Measurements from ENCODE around the gene PHF13. TPM values are rescaled to one million over a fixed set of nuclear protein-coding genes. Genes with fewer than 3 reads are reported as not detected.

Gene PHF13
- total RNA-seq, 2 donors from 2014 or later, result 13.8 to 79.2 TPM

- Histone ChIP-seq H3K36me3 (peaks cover 7 to 8% of the 10 kb centered on the region in 2 donors), H3K4me1 (replicated peaks) (peaks cover 6% of the 10 kb centered on the region), H3K27ac (peak overlapping the region; percentile 89 to 92), H3K27me3 (replicated peaks; ENCODE audit: insufficient read depth) (no peaks in the 10 kb centered on the region), H3K9me3 (no peaks in the 10 kb centered on the region), H3K4me3 (no peak overlapping the region)
- DNase-seq (ENCODE audit: low spot score), result no peak
- 82% methylated on average over 39 of the region's 41 CpGs for WGBS
- intact Hi-C loops (cut with DNase I), result no loop called here
- no peak for TF ChIP-seq POLR2A (IDR thresholded peaks at IDR 0.05)
- TF ChIP-seq POLR2AphosphoS5 (IDR thresholded peaks at IDR 0.05), result no peak
- TF ChIP-seq CTCF (IDR thresholded peaks at IDR 0.05), result no peak
Observed at GRCh38 chr1:6621429-6622391, 8.2 kb downstream of the PHF13 start.

GRCh38 chr1:6622396-6623152 is 9.0 kb downstream of the PHF13 start:
- no peak for DNase-seq (ENCODE audit: low spot score)
- Histone ChIP-seq H3K27me3 (replicated peaks; ENCODE audit: insufficient read depth) (no peaks in the 10 kb centered on the region), H3K4me3 (no peak overlapping the region), H3K27ac (peak overlapping the region; percentile 89 to 92), H3K9me3 (no peaks in the 10 kb centered on the region), H3K4me1 (replicated peaks) (peaks cover 6% of the 10 kb centered on the region), H3K36me3 (peaks cover 7 to 8% of the 10 kb centered on the region in 2 donors)
- intact Hi-C loops (cut with DNase I), result no loop called here
- 49% methylated on average over 10 of the region's 10 CpGs for WGBS
- TF ChIP-seq CTCF (IDR thresholded peaks at IDR 0.05) (no peak), POLR2A (IDR thresholded peaks at IDR 0.05) (no peak), POLR2AphosphoS5 (IDR thresholded peaks at IDR 0.05) (no peak)

GRCh38 chr1:6623269-6623965 is 9.9 kb downstream of the PHF13 start:
- WGBS, result 25% methylated on average over 14 of the region's 14 CpGs
- no peaks in the 10 kb centered on the region for H3K27me3 ChIP-seq (replicated peaks; ENCODE audit: insufficient read depth)
- H3K4me1 ChIP-seq (replicated peaks), result peaks cover 6% of the 10 kb centered on the region
- H3K36me3 ChIP-seq, result peaks cover 7 to 8% of the 10 kb centered on the region in 2 donors
- H3K4me3 ChIP-seq, result no peak overlapping the region
- peak overlapping the region; percentile 89 to 92 for H3K27ac ChIP-seq
- TF ChIP-seq CTCF (IDR thresholded peaks at IDR 0.05) (no peak), POLR2AphosphoS5 (IDR thresholded peaks at IDR 0.05) (peak; percentile 66), POLR2A (IDR thresholded peaks at IDR 0.05) (no peak)
- intact Hi-C loops (cut with DNase I), result no loop called here
- DNase-seq (ENCODE audit: low spot score), result peak; percentile 61
- H3K9me3 ChIP-seq, result no peaks in the 10 kb centered on the region

DNA sequence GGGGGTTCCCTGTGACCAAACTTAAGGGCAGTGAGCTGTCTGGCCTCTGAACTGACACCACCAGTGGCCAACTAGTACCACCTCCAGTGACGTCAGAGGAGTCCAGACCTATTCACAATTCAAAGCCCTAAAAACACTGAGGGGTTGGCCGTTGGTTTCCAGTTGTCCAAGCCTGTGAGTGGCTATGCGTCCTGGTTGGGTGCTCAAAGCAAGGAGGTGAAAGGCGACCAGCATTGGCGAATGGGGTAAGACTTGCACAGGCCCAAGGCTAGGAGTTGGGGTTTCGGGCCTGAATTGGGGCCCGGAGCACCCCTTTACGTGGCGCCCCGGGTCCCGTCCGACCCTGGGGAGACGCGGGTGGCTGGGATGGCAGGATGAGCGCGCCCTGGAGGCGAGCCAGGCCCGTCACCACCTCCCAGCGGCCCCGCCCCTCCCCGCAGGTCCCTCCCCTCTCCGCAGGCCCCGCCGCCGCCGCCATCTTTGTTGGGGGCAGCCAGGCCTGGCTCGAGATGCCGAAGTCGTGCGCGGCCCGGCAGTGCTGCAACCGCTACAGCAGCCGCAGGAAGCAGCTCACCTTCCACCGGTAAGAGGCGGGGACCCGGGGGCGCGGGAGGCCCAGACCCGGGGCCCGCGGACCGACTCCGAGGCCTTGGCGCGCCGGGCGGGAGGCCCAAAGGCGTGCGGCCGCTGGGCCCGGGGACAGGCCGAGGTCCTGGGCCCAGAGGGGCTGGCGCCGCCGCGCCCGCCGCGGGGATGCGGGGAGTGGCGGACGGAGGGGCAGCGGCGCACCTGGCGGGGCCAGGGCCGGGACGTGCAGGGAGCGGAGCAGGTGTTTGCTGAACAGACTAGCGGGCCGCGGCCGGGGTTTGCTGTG is 11.4 kb downstream of the PHF13 start, which contains the start of gene THAP3:
Gene THAP3 (plus strand): TSS at position 159 of the 874 bp plus-strand sequence. CDS start 351 bp downstream, at position 510.
- 4% methylated on average over 37 of the region's 73 CpGs for WGBS
- DNase-seq (ENCODE audit: low spot score), result peak; percentile 82
- no peaks in the 10 kb centered on the region for H3K9me3 ChIP-seq
- TF ChIP-seq POLR2AphosphoS5 (IDR thresholded peaks at IDR 0.05), result peak; percentile 19
- TF ChIP-seq CTCF (IDR thresholded peaks at IDR 0.05), result no peak
- peak; percentile 42 for TF ChIP-seq POLR2A (IDR thresholded peaks at IDR 0.05)
- peak within 1 kb of the TSS; percentile 73 to 87 for H3K4me3 ChIP-seq
- no peaks in the 10 kb centered on the region for H3K27me3 ChIP-seq (replicated peaks; ENCODE audit: insufficient read depth)
- intact Hi-C loops (cut with DNase I), result loop anchor here (5.0 kb wide), 1 partner anchor 38 kb away; no protein-coding TSS in a partner anchor
- H3K27ac ChIP-seq, result peak within 1 kb of the TSS; percentile 89 to 92
- H3K36me3 ChIP-seq, result peaks cover 4 to 7% of the 10 kb centered on the region in 2 donors
- peaks cover 6% of the 10 kb centered on the region for H3K4me1 ChIP-seq (replicated peaks)

Data from prostate gland (tissue), 2 donors.